ENCODE data around the gene CRAT. TPM values are rescaled to one million over a fixed set of nuclear protein-coding genes. Genes with fewer than 3 reads are reported as not detected.

CRAT gene
- total and polyA plus RNA-seq, 2 donors from 2014 or later: 32.3 to 76.8 TPM

DNA sequence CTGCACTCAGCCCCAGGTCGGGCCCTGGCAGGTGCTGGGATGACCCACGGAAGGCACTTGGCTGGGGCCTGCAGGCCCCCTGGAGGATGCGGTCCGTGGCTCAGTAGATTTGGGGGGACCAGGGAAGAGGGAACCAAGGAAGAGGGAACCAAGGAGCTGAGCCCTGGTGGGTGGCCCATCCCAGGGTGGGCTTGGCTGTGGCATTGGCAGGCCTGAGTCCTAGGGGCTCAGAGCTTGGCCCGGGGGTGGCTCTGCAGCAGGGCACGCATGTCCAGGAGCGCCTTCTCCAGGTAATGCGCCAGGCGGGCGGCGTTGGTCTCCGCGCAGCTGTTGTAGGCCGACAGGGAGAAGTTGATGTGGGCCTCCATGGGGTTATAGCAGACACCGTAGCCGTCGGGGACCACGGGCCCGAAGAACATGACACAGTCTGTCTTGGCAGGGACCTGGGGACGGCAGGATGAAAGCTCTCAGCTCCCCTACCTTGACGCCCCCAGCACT is 15.4 kb downstream of the CRAT start:
- Histone ChIP-seq H3K4me1 (ENCODE audit: control insufficient read depth in 2 of 3, insufficient read depth in 2 of 3, low read depth in 1 of 3, low read length in 3 of 3) (no peaks in the 10 kb centered on the region), H3K27me3 (ENCODE audit: control insufficient read depth, insufficient read depth, low read length) (no peaks in the 10 kb centered on the region), H3K36me3 (ENCODE audit: control insufficient read depth in 2 of 3, insufficient read depth in 3 of 3, low read length in 3 of 3) (peaks cover 0 to 4% (median 3%) of the 10 kb centered on the region in 3 donors), H3K27ac (ENCODE audit: low read depth in 2 of 2, low read length in 2 of 2) (no peak overlapping the region), H3K9ac (ENCODE audit: low read length in 3 of 3) (no peak overlapping the region), H3K9me3 (ENCODE audit: control insufficient read depth in 2 of 3, insufficient read depth in 1 of 3, low read length in 3 of 3) (no peaks in the 10 kb centered on the region), H3K4me3 (ENCODE audit: low read length in 3 of 3) (no peak overlapping the region)
- FAIRE-seq (no peak), DNase-seq (no peak)
- intact Hi-C loops (cut with DNase I): no loop called here
- TF ChIP-seq, protein P1, sequence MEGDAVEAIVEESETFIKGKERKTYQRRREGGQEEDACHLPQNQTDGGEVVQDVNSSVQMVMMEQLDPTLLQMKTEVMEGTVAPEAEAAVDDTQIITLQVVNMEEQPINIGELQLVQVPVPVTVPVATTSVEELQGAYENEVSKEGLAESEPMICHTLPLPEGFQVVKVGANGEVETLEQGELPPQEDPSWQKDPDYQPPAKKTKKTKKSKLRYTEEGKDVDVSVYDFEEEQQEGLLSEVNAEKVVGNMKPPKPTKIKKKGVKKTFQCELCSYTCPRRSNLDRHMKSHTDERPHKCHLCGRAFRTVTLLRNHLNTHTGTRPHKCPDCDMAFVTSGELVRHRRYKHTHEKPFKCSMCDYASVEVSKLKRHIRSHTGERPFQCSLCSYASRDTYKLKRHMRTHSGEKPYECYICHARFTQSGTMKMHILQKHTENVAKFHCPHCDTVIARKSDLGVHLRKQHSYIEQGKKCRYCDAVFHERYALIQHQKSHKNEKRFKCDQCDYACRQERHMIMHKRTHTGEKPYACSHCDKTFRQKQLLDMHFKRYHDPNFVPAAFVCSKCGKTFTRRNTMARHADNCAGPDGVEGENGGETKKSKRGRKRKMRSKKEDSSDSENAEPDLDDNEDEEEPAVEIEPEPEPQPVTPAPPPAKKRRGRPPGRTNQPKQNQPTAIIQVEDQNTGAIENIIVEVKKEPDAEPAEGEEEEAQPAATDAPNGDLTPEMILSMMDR (IDR thresholded peaks at IDR 0.05; ENCODE audit: borderline replicate concordance, extremely low read depth, insufficient read depth): no peak

DNA sequence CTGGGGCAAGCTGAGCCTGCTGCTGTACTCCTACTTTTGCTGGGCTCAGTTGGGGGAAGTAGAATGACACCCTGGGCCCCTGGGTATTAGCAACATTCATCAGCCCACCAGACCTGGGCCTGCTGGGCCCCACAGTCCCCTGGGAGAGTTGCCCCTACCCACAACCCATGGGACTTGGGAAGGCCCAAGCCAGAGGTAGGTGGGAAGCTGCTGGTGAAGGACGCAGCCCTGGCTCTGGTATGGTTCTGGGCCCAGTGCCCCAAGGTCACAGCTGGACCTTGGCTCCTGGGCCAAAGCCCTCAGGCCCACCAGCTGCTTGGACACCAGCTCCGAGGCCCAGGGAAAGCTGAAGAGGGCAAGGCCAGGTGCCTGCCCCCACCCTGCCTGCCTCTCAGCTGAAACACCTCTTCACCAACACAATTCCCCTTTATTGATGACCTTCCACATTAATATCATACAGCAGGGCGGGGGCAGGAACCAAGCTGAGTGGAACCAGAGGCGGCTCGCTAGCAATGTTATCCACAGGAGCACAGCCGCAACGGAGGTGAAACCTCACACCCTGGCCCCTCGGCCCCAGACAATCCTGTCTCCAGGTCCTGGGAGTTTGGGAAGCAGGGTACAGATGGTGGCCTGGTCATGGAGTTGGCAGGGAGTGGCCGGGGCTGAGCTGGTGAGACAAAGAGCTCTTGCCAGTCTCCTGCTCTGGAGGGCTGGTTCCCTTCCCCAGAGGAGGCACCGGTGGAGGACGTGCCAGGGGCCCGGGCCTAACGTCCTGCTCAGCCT is 16.0 kb downstream of the CRAT start:
- Histone ChIP-seq H3K36me3 (ENCODE audit: control insufficient read depth in 2 of 3, insufficient read depth in 3 of 3, low read length in 3 of 3) (peaks cover 0 to 7% (median 4%) of the 10 kb centered on the region in 3 donors), H3K4me3 (ENCODE audit: low read length in 3 of 3) (no peak overlapping the region), H3K9me3 (ENCODE audit: control insufficient read depth in 2 of 3, insufficient read depth in 1 of 3, low read length in 3 of 3) (no peaks in the 10 kb centered on the region), H3K27me3 (ENCODE audit: control insufficient read depth, insufficient read depth, low read length) (no peaks in the 10 kb centered on the region), H3K9ac (ENCODE audit: low read length in 3 of 3) (no peak overlapping the region), H3K4me1 (ENCODE audit: control insufficient read depth in 2 of 3, insufficient read depth in 2 of 3, low read depth in 1 of 3, low read length in 3 of 3) (no peaks in the 10 kb centered on the region), H3K27ac (ENCODE audit: low read depth in 2 of 2, low read length in 2 of 2) (no peak overlapping the region)
- FAIRE-seq (no peak), DNase-seq (no peak)
- intact Hi-C loops (cut with DNase I): no loop called here
- TF ChIP-seq, protein P1 (IDR thresholded peaks at IDR 0.05; ENCODE audit: borderline replicate concordance, extremely low read depth, insufficient read depth): no peak

DNA sequence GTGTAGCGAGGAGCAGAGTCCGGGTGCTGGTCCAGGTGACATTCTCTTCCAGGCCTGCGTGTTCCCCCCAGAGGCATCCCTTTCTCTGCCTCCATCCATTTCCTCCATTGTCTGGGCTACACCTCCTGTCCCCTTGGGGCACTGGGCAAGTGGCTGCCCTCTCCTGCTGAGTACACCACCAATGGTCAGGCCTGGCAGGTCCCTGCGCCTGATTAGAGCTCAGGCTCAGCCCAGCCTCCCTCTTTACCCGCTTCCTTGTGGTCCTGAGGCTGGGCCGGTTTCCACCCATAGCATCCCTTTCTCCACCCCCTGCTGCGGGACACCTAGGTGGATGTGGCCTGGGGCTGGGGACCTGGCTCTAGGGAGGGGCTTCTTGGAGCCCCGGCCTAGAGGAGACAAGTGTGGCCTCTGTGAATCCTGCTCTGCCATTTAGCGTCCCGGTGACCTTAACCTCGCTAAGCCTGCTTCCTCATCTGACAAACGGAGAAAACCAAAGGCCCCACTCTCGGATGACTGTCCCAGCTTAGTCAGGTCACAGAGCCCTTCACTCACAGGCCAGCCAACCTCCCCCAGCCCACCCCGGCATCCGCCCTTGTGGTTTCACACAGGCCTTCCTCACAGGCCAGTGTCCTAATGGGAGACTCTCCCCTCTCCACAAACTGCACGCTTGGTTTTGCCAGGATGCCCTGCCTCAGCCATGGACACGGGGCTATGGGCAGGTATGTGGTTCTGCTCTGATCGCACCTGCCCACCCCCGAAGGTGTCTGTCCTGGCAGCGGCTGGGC is 16.8 kb downstream of the CRAT start:
- DNase-seq (no peak), FAIRE-seq (no peak)
- H3K4me3 ChIP-seq (ENCODE audit: low read length in 3 of 3): no peak overlapping the region
- H3K27me3 ChIP-seq (ENCODE audit: control insufficient read depth, insufficient read depth, low read length): no peaks in the 10 kb centered on the region
- no peaks in the 10 kb centered on the region for H3K9me3 ChIP-seq (ENCODE audit: control insufficient read depth in 2 of 3, insufficient read depth in 1 of 3, low read length in 3 of 3)
- intact Hi-C loops (cut with DNase I): no loop called here
- H3K27ac ChIP-seq (ENCODE audit: low read depth in 2 of 2, low read length in 2 of 2): no peak overlapping the region
- H3K4me1 ChIP-seq (ENCODE audit: control insufficient read depth in 2 of 3, insufficient read depth in 2 of 3, low read depth in 1 of 3, low read length in 3 of 3): no peaks in the 10 kb centered on the region
- no peak overlapping the region for H3K9ac ChIP-seq (ENCODE audit: low read length in 3 of 3)
- H3K36me3 ChIP-seq (ENCODE audit: control insufficient read depth in 2 of 3, insufficient read depth in 3 of 3, low read length in 3 of 3): peaks cover 0 to 9% (median 4%) of the 10 kb centered on the region in 3 donors
- TF ChIP-seq, protein P1 (IDR thresholded peaks at IDR 0.05; ENCODE audit: borderline replicate concordance, extremely low read depth, insufficient read depth): no peak

Data from kidney (tissue), 14 donors.